VCaP (cell line): ENCODE results near the gene C3orf33.
"Not testable (repeated sequence)": the region's sequence is repeated elsewhere in the genome, so short reads cannot be mapped to it uniquely, and the experiment has no call there.

Experiments
- H3K27ac ChIP-seq: fragments of 450-650 bp; 2 replicates; pipeline ENCODE4 v1.5.1; 2017
- TF ChIP-seq, protein P1 (sequence below): fragments of 450-650 bp; conservative IDR thresholded peaks from 2 replicates; pipeline ENCODE4 v1.5.1; 2017; ENCODE audit warnings: mild to moderate bottlenecking, moderate library complexity

C3orf33 gene

DNA sequence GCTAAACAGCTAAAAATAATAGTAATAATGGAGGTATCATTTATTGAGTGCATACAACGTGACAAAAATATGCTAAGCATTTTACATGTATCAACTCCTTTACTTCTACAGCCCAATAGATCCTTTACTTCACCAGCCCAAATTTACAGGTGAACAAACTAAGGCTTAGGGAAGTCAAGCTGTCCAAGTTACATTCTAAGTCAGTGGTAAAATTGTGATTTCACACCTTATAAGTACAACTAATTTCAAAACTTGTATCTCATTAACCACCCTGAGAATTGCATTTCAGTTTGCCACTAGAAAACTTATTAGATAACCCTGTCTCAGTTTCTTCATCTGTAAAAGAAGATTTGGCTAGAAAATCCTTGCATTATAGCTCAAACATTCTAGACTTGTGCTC, 37.5 kb upstream of the C3orf33 start:
- TF ChIP-seq, protein P1, sequence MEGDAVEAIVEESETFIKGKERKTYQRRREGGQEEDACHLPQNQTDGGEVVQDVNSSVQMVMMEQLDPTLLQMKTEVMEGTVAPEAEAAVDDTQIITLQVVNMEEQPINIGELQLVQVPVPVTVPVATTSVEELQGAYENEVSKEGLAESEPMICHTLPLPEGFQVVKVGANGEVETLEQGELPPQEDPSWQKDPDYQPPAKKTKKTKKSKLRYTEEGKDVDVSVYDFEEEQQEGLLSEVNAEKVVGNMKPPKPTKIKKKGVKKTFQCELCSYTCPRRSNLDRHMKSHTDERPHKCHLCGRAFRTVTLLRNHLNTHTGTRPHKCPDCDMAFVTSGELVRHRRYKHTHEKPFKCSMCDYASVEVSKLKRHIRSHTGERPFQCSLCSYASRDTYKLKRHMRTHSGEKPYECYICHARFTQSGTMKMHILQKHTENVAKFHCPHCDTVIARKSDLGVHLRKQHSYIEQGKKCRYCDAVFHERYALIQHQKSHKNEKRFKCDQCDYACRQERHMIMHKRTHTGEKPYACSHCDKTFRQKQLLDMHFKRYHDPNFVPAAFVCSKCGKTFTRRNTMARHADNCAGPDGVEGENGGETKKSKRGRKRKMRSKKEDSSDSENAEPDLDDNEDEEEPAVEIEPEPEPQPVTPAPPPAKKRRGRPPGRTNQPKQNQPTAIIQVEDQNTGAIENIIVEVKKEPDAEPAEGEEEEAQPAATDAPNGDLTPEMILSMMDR, result no peak
- no peak overlapping the region for H3K27ac ChIP-seq

DNA sequence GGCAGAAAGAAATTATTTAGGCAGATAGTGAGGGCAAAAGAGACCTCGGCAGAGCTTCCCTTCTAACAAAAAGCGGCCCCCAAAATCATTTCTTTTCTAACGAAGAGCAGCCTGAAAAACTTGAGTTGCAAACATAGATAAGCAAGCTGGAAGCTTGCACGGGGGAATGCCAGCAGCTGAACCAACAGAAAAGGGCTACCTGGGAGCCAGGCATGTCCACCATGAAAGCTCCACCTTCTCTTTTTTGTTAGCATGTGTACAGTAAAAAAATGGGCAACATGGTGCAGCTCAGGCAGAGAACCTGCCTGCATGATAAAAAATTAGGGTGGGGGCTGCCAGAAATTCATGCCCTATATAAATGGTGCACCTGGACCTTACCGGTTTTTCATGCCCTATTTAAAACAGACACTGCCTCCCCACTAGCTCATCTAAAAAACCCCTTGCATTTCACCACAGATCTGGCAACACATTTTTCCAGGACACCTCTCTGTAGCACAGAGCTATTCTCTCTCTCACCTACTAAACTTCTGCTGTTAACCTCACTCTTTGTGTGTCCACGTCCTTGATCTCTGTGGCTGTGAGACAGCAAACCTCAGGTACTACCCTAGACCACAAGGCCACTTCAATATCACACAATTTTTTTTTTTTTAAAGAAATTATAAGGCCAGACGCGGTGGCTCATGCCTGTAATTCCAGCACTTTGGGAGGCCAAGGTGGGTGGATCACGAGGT, 29.4 kb upstream of the C3orf33 start:
- TF ChIP-seq, protein P1, result no peak
- H3K27ac ChIP-seq, result no peak overlapping the region

DNA sequence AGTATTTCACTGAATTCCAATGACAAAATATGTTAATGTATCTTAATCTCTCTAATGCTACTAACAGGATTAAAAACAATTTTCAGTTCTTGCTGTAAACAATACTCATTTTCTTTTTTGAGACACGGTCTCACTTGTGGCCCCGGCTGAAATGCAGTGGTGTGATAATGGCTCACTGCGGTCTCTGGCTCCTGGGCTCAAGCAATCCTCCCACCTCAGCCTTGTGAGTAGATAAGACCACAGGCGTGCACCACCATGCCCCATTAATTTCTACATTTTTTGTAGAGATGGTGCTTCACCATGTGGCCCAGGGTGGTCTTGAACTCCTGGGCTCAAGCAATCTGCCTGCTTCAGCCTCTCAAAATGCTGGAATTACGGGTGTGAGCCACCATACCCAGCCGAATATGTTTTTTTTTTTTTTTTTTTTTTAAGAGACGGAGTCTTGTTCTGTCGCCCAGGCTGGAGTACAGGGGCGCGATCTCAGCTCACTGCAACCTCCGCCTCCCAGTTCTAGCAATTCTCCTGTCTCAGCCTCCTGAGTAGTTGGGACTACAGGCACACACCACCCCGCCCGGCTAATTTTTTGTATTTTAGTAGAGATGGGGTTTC, 22.5 kb upstream of the C3orf33 start:
- not testable (repeated sequence) for H3K27ac ChIP-seq

DNA sequence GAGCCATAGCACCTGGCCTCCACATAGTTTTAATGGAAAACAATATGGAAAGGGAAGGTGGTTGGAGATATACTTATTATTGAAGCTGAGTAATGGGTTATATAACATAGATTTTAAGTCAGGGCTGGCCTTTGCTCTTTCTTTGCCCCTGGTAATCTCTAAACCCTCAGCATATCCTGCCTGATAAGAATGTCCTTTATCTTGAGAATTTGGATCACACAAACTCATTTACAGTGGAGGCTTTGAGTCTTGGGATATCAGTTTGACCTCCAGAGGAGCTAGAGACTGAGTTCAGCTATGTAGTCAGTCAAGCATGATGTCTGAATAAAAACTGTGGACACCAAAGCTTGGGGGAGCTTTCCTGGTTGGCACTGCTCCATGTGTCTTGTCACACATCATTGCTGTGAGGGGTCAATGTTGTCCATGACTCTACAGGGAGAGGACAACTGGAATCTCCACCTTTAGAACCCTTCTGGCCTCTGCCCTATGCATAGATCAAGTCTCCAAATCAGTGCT, 9.0 kb upstream of the C3orf33 start:
- H3K27ac ChIP-seq, result no peak overlapping the region
- TF ChIP-seq, protein P1, result no peak

DNA sequence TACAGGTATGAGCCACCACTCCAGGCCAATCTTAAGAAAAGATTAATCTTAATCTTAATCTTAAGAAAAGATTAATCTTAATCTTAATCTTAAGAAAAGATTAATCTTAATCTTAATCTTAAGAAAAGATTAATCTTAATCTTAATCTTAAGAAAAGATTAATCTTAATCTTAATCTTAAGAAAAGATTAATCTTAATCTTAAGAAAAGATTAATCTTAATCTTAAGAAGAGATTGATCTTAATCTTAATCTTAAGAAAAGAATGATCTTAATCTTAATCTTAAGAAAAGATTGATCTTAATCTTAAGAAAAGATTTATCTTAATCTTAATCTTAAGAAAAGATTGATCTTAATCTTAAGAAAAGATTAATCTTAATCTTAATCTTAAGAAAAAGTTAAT, 7.1 kb upstream of the C3orf33 start:
- not testable (repeated sequence) for H3K27ac ChIP-seq

DNA sequence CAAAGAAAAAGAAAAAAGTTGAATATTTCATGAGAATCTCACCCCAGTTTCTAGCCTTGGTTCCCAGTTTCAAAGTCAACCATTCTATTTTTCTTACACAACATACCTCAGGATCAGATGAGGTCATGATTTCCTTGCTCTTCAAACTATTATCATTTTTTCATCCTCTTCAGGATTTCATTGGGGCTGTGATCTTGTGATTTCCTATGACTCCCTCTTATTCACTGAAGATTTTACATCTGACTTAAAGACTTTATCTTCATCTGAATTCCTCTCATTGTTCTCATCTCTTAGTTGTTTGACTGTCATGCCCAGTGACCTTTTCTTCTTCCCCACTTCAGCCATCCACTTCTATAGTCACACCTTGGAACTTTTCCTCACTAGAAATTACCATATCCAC, 3.1 kb upstream of the C3orf33 start:
- TF ChIP-seq, protein P1, result no peak
- no peak overlapping the region for H3K27ac ChIP-seq

DNA sequence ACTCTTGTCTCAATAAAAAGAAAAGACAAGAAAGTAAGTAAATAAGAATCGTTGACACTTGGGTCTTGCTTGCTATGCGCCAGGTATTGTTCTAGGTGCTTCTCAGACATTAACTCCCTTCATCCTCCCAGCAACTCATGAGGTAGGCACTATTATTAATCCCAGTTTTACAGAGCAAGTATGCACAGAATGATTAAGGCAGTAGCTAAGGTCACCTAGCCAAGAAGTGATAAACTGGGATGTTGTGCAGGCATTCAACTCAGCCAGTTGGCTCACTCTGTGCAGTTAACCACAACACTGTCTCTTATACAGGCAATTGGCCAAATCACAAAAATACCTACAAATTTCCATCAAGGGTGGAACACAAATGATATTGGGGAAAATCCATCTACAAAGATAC, 1.7 kb upstream of the C3orf33 start:
- no peak overlapping the region for H3K27ac ChIP-seq
- TF ChIP-seq, protein P1, result no peak

DNA sequence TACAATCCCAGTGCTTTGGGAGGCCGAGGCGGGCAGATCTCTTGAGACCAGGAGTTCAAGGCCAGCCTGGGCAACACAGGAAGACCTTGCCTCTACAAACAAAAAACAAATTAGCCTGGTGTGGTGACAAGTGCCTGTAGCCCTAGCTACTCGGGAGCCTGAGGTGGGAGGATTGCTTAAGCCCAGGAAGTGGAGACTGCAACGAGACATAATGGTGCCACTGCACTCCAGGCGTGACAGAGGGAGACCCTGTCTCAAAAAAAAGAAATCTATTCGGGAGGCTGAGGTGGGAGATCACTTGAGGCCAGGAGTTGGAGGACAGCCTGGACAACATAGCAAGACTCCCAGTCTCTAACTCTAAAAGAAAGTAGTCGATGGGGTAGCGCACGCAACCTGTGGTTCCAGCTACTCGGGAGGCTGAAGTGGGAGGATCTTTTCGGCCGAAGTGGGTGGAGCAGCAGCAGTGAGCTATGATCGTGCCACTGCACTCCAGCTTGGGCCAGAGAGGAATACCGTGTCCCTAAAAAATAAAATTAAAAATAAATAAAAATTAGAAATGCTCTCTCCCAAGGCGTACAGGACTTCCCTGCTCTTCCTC, 775 bp downstream of the C3orf33 start:
- TF ChIP-seq, protein P1, result no peak
- H3K27ac ChIP-seq, result peak overlapping the region; percentile 80
